Cerebellar cortex (tissue), 1 donor: ENCODE measurements around the gene ZYG11B.
"Not testable (repeated sequence)": the region's sequence is repeated elsewhere in the genome, so short reads cannot be mapped to it uniquely, and the experiment has no call there.

Source experiments
- DNase-seq: peaks from one replicate; pipeline ENCODE4 v3.0.0-alpha.2; 2015; ENCODE audit warnings: low spot score

Gene ZYG11B

GRCh38 chr1:52852854-52853253, 126.6 kb downstream of the ZYG11B start:
- DNase-seq, result no peak

DNA sequence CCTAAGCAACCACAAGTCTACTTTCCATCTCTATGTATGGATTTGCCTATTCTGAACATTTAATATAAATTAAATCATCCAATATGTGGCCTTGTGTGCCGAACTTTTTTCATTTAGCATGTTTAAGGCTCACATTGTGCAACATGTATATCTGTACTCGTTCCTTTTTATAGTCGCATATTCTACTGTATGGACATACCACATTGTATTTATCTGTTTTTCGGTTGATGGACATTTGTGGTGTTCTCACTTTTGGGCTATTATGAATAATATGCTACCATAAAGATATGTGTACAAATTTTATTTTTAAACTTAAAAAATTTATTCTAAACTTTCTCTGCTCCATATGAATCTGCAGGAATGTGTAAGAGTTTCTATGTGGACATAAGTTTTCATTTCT, 129.3 kb downstream of the ZYG11B start:
- DNase-seq, result no peak

DNA sequence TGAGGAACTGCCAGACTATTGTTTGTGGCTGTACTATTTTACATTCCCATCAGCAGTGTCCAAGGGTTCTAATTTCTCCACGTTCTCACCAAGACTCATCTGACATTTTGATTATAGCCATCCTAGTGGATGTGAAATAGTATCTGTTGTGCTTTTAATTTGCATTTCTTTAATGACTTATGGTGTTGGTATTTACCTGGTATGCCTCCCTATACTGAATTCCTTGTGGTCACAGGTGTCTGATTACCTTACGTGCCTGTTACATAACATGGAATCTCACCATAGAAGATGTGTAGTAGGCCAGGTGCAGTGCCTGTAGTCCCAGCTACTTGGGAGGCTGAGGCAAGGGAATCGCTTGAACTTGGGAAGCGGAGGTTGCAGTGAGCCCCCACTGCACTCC, 129.8 kb downstream of the ZYG11B start:
- DNase-seq, result no peak

- DNase-seq, result no peak
These were observed 131.2 kb downstream of the ZYG11B start for GRCh38 chr1:52857443-52857842.

GRCh38 chr1:52862666-52863458, 136.6 kb downstream of the ZYG11B start:
- no peak for DNase-seq

DNA sequence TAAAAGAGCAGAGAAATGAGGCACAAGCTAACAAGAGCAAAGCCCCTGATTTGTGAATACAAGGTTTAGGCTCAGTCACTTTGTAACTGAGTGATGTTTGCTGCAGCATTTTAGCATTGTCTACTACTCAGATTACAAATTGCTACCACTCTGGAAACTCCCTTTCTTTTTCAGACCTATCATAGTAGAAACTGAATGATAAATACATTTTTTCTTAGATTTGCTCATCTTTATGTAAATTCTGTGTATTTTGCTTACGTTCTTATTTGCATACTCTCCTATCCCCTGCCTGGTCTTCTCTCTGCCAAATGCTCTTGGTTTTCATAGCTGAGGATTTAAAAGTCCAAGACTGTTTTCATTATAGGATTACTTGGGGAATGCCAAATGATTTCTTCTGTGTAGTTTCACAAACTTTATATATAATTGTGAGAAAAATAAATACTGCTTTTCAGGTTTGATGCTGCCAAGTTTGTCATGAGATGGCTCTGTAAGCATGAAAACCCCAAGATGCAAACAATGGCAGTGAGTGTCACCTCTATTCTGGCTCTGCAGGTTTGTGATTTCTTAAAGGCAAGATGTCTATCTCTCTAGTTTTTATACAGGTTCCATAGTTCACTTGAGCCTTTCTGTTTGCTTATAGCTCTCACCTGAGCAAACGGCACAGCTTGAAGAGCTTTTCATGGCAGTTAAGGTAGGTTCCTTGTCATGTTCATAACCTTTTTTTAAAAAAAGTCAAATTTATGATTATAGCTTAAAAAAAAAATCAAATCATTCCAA, 141.0 kb downstream of the ZYG11B start:
- DNase-seq, result no peak

- DNase-seq, result not testable (repeated sequence)
These were observed 143.5 kb downstream of the ZYG11B start for GRCh38 chr1:52869727-52870126.

GRCh38 chr1:52876843-52877242, 150.6 kb downstream of the ZYG11B start:
- no peak for DNase-seq
